ENCODE measurements around the gene NUDT17.

The NUDT17 gene

DNA sequence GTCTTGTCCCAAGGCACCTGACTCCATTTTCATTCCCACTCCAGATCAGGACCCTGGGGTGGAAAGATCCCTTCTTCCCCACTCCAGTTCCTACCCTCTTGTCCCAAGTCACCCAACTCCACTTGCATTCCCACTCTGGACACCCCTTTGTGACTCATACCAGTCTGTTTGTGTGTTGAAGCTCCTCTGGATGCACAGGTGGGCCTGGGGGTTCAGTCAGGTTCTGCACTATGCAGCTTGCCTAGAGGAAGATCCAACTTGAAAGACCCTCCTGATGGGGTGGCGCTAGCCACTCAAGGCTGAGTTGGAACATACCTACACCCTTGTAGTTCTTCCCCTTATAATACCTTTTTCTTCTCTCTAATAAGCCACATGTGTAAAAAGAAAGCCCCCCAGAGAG is 50.0 kb downstream of the NUDT17 start:
- no peaks in the 10 kb centered on the region for H3K79me2 ChIP-seq (ENCODE audit: control insufficient read depth, low read length)
- H3K4me2 ChIP-seq (ENCODE audit: low read length): no peak overlapping the region
- H3K9me3 ChIP-seq (ENCODE audit: control insufficient read depth, insufficient read depth, low read length): no peaks in the 10 kb centered on the region
- no peaks in the 10 kb centered on the region for H3K4me1 ChIP-seq (ENCODE audit: control insufficient read depth, low read length)
- no peaks in the 10 kb centered on the region for H3K27me3 ChIP-seq (ENCODE audit: control insufficient read depth, low read length)
- H3K4me3 ChIP-seq (ENCODE audit: low read length): no peak overlapping the region
- no peaks in the 10 kb centered on the region for H3K9me2 ChIP-seq (replicated peaks; ENCODE audit: control insufficient read depth, low read length)
- no peaks in the 10 kb centered on the region for H3F3A ChIP-seq (ENCODE audit: control insufficient read depth, insufficient read depth)
- no peak overlapping the region for H3K27ac ChIP-seq (ENCODE audit: low read depth, low read length)
- TF ChIP-seq, protein P1, sequence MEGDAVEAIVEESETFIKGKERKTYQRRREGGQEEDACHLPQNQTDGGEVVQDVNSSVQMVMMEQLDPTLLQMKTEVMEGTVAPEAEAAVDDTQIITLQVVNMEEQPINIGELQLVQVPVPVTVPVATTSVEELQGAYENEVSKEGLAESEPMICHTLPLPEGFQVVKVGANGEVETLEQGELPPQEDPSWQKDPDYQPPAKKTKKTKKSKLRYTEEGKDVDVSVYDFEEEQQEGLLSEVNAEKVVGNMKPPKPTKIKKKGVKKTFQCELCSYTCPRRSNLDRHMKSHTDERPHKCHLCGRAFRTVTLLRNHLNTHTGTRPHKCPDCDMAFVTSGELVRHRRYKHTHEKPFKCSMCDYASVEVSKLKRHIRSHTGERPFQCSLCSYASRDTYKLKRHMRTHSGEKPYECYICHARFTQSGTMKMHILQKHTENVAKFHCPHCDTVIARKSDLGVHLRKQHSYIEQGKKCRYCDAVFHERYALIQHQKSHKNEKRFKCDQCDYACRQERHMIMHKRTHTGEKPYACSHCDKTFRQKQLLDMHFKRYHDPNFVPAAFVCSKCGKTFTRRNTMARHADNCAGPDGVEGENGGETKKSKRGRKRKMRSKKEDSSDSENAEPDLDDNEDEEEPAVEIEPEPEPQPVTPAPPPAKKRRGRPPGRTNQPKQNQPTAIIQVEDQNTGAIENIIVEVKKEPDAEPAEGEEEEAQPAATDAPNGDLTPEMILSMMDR (IDR thresholded peaks at IDR 0.05; ENCODE audit: low read depth, low read length, poor library complexity, severe bottlenecking): no peak
- TF ChIP-seq EZH2phosphoT487 (IDR thresholded peaks at IDR 0.05; ENCODE audit: borderline replicate concordance, low read length): no peak
- H3K36me3 ChIP-seq (ENCODE audit: control insufficient read depth, low read length): no peaks in the 10 kb centered on the region
- no peaks in the 10 kb centered on the region for H4K20me1 ChIP-seq (ENCODE audit: control insufficient read depth, insufficient read depth, low read depth, low read length)

DNA sequence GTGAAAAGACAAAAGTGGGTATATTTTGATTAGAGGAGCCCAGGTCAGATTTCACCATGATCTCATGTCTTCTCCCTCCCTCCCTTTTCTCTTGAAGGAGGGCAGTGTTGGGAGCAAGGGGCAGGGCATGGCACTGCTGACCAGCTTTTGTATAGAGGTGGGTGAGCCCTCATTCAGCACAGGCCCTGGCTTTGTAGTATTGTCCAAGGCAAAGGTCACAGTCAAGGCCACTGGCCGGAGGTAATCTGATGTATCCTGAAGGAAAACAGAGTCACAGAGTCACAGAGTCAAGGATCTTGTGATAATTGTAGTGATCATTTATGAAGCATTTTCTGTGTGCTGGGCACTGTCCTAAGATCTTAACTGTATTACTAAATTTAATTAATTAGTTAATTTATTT is 52.5 kb downstream of the NUDT17 start:
- no peak overlapping the region for H3K27ac ChIP-seq (ENCODE audit: low read depth, low read length)
- H3K4me3 ChIP-seq (ENCODE audit: low read length): no peak overlapping the region
- no peaks in the 10 kb centered on the region for H3K36me3 ChIP-seq (ENCODE audit: control insufficient read depth, low read length)
- no peak overlapping the region for H3K4me2 ChIP-seq (ENCODE audit: low read length)
- H4K20me1 ChIP-seq (ENCODE audit: control insufficient read depth, insufficient read depth, low read depth, low read length): no peaks in the 10 kb centered on the region
- no peaks in the 10 kb centered on the region for H3K27me3 ChIP-seq (ENCODE audit: control insufficient read depth, low read length)
- no peaks in the 10 kb centered on the region for H3F3A ChIP-seq (ENCODE audit: control insufficient read depth, insufficient read depth)
- no peaks in the 10 kb centered on the region for H3K79me2 ChIP-seq (ENCODE audit: control insufficient read depth, low read length)
- H3K4me1 ChIP-seq (ENCODE audit: control insufficient read depth, low read length): no peaks in the 10 kb centered on the region
- TF ChIP-seq, protein P1 (IDR thresholded peaks at IDR 0.05; ENCODE audit: low read depth, low read length, poor library complexity, severe bottlenecking): no peak
- no peak for TF ChIP-seq EZH2phosphoT487 (IDR thresholded peaks at IDR 0.05; ENCODE audit: borderline replicate concordance, low read length)
- no peaks in the 10 kb centered on the region for H3K9me2 ChIP-seq (replicated peaks; ENCODE audit: control insufficient read depth, low read length)
- H3K9me3 ChIP-seq (ENCODE audit: control insufficient read depth, insufficient read depth, low read length): no peaks in the 10 kb centered on the region
